ENCODE data around the gene WDFY2.

DNA sequence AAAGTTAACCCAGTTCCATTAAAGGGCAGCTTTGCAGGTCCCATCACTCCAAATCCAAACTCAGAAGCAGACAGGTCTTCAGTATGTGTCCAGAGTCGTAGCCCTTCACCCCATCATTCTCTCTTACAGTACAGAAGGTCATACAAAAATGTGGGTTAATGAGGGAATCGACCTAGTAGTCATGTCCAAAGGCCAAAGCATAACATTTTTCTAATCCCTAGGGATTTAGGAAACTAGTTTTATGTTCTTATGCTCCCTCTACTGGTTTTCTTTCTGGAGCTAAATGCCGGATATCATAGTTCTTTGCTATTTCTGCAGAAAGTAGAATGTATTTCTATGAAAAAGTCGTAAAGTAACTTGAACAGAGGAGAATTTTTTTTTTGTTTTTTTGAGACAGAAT is 147.5 kb downstream of the WDFY2 start:
- TF ChIP-seq SMAD3 (CRISPR knock-in tag; IDR thresholded peaks at IDR 0.05; ENCODE audit: borderline replicate concordance) (no peak), TP53 (CRISPR knock-in tag; IDR thresholded peaks at IDR 0.05) (no peak), FOXJ3 (CRISPR knock-in tag; IDR thresholded peaks at IDR 0.05; ENCODE audit: borderline replicate concordance) (no peak), PREB (CRISPR knock-in tag; IDR thresholded peaks at IDR 0.05; ENCODE audit: borderline replicate concordance) (no peak), ESRRA (CRISPR knock-in tag; IDR thresholded peaks at IDR 0.05; ENCODE audit: borderline replicate concordance) (no peak), USF2 (CRISPR knock-in tag; IDR thresholded peaks at IDR 0.05) (no peak), GABPB1 (CRISPR knock-in tag; IDR thresholded peaks at IDR 0.05) (no peak), NR2C2 (CRISPR knock-in tag; IDR thresholded peaks at IDR 0.05) (no peak), ZNF416 (CRISPR knock-in tag; IDR thresholded peaks at IDR 0.05) (no peak), ZNF671 (CRISPR knock-in tag; IDR thresholded peaks at IDR 0.05) (no peak), CREB1 (CRISPR knock-in tag; IDR thresholded peaks at IDR 0.05) (no peak), MYBL2 (CRISPR knock-in tag; IDR thresholded peaks at IDR 0.05) (no peak)
- TF ChIP-seq, protein P1, sequence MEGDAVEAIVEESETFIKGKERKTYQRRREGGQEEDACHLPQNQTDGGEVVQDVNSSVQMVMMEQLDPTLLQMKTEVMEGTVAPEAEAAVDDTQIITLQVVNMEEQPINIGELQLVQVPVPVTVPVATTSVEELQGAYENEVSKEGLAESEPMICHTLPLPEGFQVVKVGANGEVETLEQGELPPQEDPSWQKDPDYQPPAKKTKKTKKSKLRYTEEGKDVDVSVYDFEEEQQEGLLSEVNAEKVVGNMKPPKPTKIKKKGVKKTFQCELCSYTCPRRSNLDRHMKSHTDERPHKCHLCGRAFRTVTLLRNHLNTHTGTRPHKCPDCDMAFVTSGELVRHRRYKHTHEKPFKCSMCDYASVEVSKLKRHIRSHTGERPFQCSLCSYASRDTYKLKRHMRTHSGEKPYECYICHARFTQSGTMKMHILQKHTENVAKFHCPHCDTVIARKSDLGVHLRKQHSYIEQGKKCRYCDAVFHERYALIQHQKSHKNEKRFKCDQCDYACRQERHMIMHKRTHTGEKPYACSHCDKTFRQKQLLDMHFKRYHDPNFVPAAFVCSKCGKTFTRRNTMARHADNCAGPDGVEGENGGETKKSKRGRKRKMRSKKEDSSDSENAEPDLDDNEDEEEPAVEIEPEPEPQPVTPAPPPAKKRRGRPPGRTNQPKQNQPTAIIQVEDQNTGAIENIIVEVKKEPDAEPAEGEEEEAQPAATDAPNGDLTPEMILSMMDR (IDR thresholded peaks at IDR 0.05), result no peak

Measured in WTC11 (cell line).